GM21528 (cell line): ENCODE measurements around the gene COLGALT1.
"Not testable (repeated sequence)": the region's sequence is repeated elsewhere in the genome, so short reads cannot be mapped to it uniquely, and the experiment has no call there.

Experiments used
- ATAC-seq: cut with Tn5 transposase; IDR thresholded peaks from one replicate; pipeline ENCODE4 v1.9.1; 2021; ENCODE audit warnings: mild to moderate bottlenecking, moderate library complexity; ENCODE audit not compliant: unreplicated experiment, low FRiP score

Gene COLGALT1

DNA sequence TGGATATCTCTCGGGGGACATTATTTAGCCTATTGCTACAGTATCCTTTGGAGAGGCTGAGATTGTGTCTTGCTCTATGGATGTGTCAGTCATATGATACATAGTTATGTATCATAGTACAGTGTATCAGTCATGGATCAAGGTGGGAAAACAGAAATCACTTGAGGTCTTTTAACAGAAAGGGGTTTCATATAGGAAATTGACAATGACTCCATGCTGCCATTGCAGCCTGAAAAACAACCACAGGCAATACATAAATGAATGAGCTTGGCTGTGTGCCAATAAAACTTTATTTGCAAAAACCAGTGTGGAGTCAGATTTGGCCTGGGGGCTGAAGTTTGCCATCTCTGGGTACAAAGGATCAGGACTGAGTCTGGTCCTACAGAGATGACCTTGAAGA, 35.4 kb downstream of the COLGALT1 start:
- ATAC-seq: no peak

DNA sequence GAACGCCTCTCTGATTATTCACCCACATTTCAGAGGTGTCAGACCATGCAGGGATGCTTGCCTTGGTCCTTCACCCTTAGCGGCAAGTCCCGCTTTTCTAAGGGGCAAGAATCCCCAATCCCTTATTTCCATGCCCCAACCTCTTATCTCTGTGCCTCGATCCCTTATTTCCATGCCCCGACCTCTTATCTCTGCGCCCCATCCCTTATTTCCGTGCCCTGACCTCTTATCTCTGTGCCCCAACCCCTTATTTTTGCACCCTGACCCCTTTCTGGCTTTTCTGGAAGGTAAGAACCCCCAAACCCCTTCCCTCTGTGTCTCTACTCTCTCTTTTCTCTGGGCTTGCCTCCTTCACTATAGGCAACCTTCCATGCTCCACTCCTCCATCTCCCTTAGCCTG, 38.8 kb downstream of the COLGALT1 start:
- ATAC-seq: not testable (repeated sequence)

DNA sequence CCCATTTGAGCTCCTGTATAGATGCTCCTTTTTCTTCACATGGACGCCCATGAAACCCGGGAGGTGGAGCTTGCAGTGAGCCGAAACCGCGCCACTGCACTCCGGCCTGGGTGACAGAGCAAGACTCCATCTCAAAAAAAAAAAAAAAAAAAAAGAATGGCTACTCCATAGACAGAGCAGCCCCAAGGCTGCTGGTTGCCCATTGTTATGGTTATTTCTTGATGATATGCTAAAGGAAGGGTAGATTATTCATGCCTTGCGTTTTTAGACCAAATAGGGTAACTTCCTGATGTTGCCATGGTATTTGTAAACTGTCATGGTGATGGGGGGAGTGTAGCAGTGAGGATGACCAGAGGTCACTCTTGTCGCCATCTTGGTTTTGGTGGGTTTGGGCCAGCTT, 42.6 kb downstream of the COLGALT1 start:
- not testable (repeated sequence) for ATAC-seq

DNA sequence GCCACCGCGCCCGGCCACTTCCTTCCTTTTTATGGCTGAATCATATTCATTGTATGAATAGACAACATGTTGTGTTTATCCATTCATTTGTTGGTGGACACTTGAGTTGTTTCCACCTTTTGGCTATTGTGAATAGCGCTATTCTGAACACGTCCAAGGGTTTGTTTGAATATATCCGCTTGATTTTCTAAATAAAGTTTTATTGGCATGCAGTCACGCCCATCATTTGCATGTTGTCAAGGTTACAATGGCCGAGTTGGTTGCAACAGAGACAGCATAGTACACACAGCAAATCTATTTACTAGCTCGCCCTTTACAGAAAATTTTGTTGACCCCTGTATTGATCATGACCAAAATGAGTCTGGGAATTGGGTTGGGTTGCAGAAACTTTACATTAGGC, 43.5 kb downstream of the COLGALT1 start:
- no peak for ATAC-seq

GRCh38 chr19:17599780-17600179, 44.3 kb downstream of the COLGALT1 start:
- ATAC-seq: no peak

DNA sequence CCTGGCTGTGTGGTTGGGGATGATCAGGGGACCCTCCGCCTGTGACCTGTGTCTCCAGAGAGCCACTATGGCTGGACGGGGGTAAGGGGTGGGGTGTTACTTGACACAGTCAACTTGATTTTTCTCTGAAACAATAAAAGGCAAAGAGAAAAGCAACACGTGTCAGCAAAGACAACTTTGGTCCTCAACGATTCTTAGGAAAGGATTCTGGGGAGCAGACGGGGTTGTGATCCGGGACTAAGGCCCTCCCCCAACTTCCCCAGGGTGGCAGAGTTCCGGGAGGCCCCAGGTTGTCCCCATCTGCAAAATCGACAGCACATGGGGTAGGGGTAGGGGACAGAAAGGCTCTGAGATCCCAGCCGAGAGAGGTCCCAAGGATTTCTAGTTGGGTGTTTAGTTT, 46.2 kb downstream of the COLGALT1 start:
- ATAC-seq: no peak

DNA sequence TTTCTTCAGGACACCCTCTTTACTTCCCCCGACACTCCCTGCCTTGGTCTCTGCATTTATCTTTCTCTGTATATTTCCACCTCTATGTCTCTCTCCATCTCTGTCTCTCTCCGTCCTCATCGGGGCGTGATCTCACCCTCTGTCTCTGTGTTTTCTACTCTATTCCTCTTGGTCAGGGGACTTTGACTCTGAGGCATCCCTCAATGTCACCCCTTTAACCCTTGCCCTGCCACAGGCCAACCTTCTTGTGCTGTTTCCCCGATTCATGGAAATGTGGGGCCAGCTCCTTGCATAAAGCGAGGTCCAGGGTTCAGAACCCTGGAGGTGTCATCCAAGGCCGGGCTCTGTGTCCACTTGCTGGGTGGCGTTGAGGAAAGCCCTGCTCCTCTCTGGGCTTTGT, 46.8 kb downstream of the COLGALT1 start:
- no peak for ATAC-seq

DNA sequence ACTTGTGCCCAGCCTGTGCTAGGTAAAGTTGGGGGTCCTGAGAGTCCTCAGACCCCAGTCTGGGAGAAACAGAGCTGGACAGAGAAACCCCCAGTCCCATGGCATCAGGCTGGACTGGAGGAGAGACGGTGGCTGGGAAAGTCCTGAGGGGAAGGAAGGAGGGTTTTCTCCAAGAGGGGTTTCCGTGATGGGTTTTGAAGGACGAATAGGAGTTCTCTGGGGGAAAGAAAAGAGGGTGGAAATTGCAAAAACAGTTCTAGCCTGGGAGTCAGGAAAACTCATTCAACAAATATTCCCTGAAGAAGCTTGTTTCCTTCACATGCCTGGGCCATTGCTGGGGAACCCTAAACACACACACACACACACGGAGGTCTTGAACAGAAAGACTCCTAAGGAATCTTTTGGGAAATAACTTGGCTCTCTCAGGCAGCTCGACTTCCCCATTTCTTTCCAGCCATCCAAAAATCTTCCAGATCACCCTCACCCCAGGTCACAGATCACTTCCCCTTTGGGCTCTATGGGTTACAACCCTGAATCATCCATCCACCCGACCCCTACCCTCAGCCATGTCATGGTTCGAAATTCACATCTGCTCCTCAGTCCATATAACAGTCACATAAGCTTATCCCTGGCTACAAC, 47.5 kb downstream of the COLGALT1 start:
- ATAC-seq: no peak

DNA sequence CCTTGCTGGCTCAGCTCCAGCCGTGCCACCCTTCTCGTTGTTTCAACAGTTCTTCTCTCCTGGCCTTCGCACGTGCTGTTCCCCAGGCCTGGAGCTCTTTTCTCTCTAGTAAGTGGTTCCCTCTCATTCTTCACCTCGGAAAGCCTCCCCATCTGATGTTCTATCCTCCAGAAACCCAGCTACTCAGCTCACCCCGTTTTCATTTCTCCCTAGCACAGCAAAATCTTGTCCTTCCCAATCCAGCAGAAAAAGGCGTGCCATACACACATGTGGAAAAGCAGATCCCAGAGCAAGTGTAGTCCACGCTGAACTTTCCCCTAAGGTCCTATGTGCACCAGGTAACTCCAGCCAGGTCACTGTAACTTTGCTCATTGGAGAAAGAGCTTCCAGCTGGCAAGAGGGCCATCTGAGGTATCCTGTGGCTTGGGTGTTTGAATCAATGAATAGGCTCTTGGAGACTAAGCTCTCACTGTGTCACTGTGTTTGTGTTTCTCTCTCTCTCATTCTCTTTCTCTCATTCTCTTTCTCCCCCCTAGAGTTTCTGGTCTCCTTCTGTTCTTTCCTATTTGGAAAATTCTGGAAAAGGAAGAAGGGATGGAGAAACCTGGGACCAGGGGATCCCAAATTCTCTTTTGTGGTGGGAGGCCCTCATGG, 49.0 kb downstream of the COLGALT1 start:
- ATAC-seq: no peak

DNA sequence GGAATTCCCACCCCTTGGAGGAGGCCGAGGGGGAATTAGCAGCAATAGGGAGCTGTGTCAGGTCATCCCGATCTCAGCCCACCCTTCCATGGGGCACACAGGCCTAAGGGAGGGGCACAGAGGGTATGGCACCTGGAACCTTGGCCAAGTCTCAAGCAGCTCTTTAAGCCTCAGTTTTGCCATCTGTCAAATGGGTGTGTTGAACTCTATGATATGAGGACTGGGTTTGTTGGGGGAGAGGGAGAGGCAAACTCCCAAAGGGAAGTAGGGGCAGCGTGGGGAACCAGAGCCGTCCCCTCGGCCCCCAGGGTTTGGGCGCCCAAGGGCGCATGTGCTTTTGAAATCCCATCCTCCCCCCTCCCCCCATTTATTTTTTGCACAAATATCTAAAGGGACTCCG, 49.7 kb downstream of the COLGALT1 start:
- ATAC-seq: no peak

DNA sequence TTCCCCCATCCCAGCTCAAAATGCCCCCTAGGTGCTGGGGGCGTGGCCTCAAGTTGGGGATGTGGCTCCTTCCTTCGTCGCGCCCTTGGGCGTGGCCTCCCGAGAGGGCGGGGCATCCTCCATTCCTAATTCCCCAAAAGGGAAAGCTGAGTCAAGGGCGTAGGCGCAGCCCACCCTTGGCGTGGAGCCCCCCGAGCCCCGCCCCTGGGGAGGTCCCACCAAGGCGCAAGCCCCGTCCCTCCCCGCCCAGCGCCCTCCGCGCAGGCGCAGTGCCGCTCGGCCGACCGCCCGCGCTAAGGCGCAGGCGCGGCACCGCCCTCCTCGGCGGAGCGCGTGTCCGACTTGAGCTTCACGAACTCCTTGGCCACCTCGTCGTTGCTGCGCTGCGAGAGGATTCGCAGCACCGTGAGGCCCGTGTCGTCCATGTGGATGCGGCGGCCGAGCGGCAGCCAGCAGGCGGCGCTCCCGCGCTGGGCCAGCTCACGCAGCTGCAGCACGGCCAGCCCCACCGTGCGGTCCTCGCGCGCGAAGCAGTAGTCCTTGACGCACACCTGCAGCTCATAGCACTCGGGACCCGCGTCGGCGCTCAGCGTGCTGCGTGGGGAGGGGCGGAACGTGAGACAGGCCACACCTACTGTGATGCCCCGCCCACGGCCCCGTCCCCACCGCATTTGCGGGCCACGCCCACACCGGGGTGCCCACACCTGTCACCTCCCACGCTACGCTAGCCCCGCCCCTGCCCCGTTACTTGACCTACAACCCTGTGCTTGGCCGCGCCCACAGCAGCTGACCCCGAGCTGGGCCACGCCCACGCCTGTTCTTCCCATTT, 50.5 kb downstream of the COLGALT1 start:
- peak; percentile 60 for ATAC-seq

- ATAC-seq: no peak
Measured at GRCh38 chr19:17606590-17607185, 51.2 kb downstream of the COLGALT1 start.

DNA sequence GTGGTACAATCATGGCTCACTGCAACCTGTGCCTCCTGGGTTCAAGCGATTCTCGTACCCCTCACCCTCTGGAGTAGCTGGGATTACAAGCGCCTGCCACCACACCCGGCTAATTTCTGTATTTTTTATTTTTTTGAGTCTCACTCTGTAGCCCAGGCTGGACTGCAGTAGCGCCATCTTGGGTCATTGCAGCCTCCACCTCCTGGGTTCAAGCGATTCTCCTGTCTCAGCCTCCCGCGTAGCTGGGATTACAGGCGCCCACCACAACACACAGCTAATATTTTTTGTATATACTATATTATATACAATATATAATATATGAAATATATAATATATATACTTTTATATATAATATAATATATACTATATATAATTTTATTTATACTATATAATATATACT, 52.5 kb downstream of the COLGALT1 start:
- no peak for ATAC-seq

DNA sequence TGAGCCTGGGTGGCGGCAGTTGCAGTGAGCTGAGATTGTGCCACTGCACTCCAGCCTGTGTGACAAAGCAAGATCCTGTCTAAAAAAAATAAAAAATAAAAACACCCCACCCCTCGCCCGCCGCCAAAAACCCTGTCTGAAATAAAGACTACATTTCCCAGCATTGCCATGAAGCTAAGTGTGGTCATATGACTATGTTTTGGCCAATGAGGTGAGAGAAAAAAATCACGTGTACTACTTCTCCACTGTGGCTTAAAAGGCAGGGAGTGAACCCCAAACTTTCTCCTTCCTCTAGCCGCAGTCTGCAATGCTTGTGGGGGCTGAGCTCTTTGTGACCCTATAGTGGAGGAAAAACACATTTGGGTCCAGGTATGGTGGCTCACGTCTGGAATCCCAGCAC, 54.9 kb downstream of the COLGALT1 start:
- no peak for ATAC-seq

DNA sequence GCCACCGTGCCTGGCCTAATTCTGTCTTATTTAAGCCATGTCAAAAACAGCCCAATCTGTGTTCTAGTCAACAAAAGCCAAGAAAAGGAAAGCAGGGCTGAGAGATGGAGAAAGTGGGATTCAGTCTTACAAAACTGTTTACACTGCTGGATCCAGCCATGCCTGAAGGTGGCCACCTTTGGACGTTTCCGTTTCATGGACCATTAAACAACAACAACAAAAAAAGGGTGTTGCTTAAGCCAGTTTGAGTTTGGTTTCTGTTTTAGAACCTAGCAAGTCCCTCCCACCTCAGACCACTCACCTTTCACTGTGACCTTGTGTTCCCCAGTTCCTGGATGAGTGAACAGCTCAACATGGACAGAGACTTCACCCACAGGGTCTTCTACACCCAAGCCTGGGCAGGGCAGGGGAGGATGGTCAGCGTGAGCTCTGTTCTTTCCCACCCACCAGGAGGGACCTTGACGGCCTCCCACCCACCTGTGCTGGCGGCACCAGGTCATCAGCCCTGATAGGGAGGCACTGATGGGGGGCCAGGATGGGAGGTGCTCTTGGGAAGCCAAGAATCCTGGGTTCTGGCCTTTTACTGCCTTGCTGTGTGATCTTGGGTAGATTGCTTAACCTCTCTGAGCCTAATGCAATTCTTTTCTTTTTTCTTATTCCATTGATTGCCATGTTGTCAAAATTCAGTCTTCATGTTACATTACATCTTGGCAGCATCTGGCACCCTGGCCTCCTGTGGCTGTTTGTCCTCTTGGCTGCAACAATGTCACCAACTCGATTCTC, 56.2 kb downstream of the COLGALT1 start:
- no peak for ATAC-seq

- no peak for ATAC-seq
Measured at GRCh38 chr19:17614476-17614875, 59.0 kb downstream of the COLGALT1 start.

DNA sequence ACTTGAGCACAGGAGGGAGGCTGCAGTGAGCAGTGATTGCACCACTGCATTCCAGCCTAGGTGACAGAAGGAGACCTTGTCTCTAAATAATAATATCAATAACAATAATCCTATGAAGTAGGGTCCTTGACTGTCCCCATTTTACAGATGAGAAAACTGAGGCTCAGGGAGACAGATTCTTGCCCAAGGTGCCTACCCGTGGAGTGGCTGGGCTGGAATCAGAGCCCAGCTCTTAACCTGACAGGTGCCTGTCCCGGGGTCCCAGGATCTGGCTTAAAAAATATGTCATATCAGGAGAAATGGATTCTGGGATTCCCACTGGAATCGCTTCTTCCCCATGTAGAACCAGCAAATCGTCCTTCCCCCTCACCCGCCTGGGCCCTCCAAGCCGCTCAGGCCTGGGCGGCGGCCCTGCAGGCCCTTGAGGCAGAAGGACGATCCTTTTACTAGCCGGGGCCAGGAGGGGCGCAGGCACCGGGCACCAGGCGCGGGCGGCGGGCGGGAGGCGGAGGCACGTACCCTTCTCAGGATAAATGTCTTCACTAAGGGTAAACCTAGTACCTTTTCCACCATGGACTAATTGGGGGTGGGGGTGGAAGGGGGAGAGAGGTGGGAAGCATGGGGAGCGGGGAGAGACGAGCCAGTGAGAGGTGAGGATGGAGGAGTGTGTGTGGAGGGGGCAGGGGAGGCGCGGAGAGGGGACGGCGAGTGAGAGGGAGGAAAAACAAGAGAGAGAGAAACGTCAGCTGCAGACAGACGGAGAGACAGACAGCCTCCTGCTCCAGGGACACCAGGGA, 60.6 kb downstream of the COLGALT1 start:
- ATAC-seq: no peak

GRCh38 chr19:17616686-17616960, 61.2 kb downstream of the COLGALT1 start:
- ATAC-seq: no peak

DNA sequence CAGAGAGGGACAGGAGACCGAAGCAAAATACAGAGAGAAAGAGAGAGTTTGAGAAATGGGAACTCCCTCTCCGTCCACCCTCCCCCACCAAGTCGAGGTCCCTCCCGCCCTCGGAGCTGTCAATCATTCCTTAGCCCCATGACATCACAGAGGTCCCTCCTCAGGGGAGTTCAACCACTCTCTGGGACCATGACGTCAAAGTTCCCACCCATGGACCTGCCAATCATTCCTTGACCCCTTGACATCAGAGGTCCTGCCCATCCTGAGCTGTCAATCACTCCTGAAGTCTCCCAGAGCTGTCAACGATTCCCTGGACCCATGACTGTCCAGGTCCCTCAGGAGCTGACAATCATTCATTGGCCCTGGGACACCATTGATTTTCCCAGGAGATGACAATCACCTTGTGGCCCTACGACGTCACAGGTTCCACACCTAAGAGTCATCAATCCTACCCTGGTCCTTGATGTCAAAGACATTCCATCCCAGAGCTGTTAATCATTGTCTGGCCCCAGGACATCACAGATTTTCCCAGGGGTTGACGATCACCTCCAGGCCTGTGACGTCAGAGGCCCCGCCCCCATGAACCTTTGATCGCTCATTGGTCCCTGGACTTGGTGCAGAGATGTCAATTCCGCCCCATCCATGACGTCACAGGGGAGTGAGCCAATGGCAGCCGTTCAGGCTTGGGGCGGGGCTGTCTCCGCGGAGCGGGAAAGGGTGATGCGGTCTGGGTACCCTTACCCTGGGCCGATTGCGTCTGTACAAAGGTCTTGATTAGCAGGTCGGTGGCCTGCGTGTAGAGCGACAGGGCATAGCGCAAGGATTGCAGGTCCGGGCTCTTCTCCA, 61.7 kb downstream of the COLGALT1 start:
- no peak for ATAC-seq
